ENCODE measurements around the gene FOXF2. TPM values are rescaled to one million over a fixed set of nuclear protein-coding genes. Genes with fewer than 3 reads are reported as not detected.

FOXF2 gene
- total and polyA plus RNA-seq, 2 experiments from 2014 or later = not detected

- Mint-ChIP-seq H3K27me3 (ENCODE audit: insufficient read depth, low read depth, poor library complexity) (peaks cover 11% of the 10 kb centered on the region), H3K4me1 (peaks cover 28% of the 10 kb centered on the region), H3K9me3 (no peaks in the 10 kb centered on the region), H3K36me3 (ENCODE audit: low read depth) (no peaks in the 10 kb centered on the region), H3K27ac (no peak overlapping the region), H3K4me3 (no peak overlapping the region)
- no peak overlapping the region for H3K4me2 ChIP-seq
- no peaks in the 10 kb centered on the region for H3F3A ChIP-seq (replicated peaks; ENCODE audit: low read depth)
- TF ChIP-seq CTCF (conservative IDR thresholded peaks at IDR 0.05; ENCODE audit: low read depth in 2 of 2) = 0 out of 4 replicates have a peak, but pooled peaks of 1 of the 2 experiments have one; percentile 14
- TF ChIP-seq ZNF114 (CRISPR knock-in tag; IDR thresholded peaks at IDR 0.05) = no peak
- H3K79me2 ChIP-seq (replicated peaks; ENCODE audit: insufficient read depth) = no peaks in the 10 kb centered on the region
- H3K36me3 ChIP-seq (ENCODE audit: insufficient read depth) = no peaks in the 10 kb centered on the region
- ATAC-seq (no peak), DNase-seq (ENCODE audit: low spot score) (no peak)
- H3K4me1 ChIP-seq (ENCODE audit: insufficient read depth) = peaks cover 13% of the 10 kb centered on the region
- H3K4me3 ChIP-seq = no peak overlapping the region
- no peak overlapping the region for H2AFZ ChIP-seq
- peaks cover 4% of the 10 kb centered on the region; the same call in 1 of the 2 replicates for H3K27me3 ChIP-seq (ENCODE audit: insufficient read depth)
- no peak overlapping the region for H3K27ac ChIP-seq (ENCODE audit: low read depth)
- H3K9me2 ChIP-seq (ENCODE audit: insufficient read depth) = no peaks in the 10 kb centered on the region
- no peaks in the 10 kb centered on the region for H4K20me1 ChIP-seq (replicated peaks; ENCODE audit: insufficient read depth)
These were observed 17.1 kb downstream of the FOXF2 start for GRCh38 chr6:1406306-1407072.

- Histone ChIP-seq H3K79me2 (replicated peaks; ENCODE audit: insufficient read depth) (no peaks in the 10 kb centered on the region), H2AFZ (no peak overlapping the region), H3K4me2 (no peak overlapping the region), H3K27me3 (ENCODE audit: insufficient read depth) (peaks cover 4% of the 10 kb centered on the region; the same call in 1 of the 2 replicates), H3K36me3 (ENCODE audit: insufficient read depth) (no peaks in the 10 kb centered on the region), H3K9me2 (ENCODE audit: insufficient read depth) (no peaks in the 10 kb centered on the region), H4K20me1 (replicated peaks; ENCODE audit: insufficient read depth) (no peaks in the 10 kb centered on the region), H3K27ac (ENCODE audit: low read depth) (no peak overlapping the region), H3F3A (replicated peaks; ENCODE audit: low read depth) (no peaks in the 10 kb centered on the region), H3K4me3 (no peak overlapping the region), H3K4me1 (ENCODE audit: insufficient read depth) (peaks cover 11% of the 10 kb centered on the region)
- no peak overlapping the region for H3K4me3 Mint-ChIP-seq
- peaks cover 11% of the 10 kb centered on the region for H3K27me3 Mint-ChIP-seq (ENCODE audit: insufficient read depth, low read depth, poor library complexity)
- H3K9me3 Mint-ChIP-seq = no peaks in the 10 kb centered on the region
- no peak overlapping the region for H3K27ac Mint-ChIP-seq
- ATAC-seq (no peak), DNase-seq (ENCODE audit: low spot score) (no peak)
- peaks cover 29% of the 10 kb centered on the region for H3K4me1 Mint-ChIP-seq
- H3K36me3 Mint-ChIP-seq (ENCODE audit: low read depth) = no peaks in the 10 kb centered on the region
- TF ChIP-seq EZH2 (IDR thresholded peaks at IDR 0.05; ENCODE audit: low read depth, unreplicated experiment) (no peak), POLR2AphosphoS5 (IDR thresholded peaks at IDR 0.05; ENCODE audit: low read depth) (no peak), STAT1 (IDR thresholded peaks at IDR 0.05; ENCODE audit: unreplicated experiment) (no peak), NANOG (IDR thresholded peaks at IDR 0.05; ENCODE audit: borderline replicate concordance) (no peak), ZNF331 (CRISPR knock-in tag; IDR thresholded peaks at IDR 0.05; ENCODE audit: low read depth) (no peak)
These were observed 18.2 kb downstream of the FOXF2 start for GRCh38 chr6:1407499-1407990.

All from GM23338 (cell line).